SK-N-SH (cell line): ENCODE data around the gene ENTR1. TPM values are rescaled to one million over a fixed set of nuclear protein-coding genes. Genes with fewer than 3 reads are reported as not detected.

Experiments used
- CTCF ChIA-PET: fragments of 300-600, 350-600 bp; formaldehyde crosslinking; extraction: SDS; loops from one replicate; lab custom pipeline; 2021; lab: Yijun Ruan, JAX
- POLR2A ChIA-PET: fragments of 350-600 bp; sonication (Branson Sonifier 250); formaldehyde crosslinking; extraction: SDS; loops from one replicate; lab custom pipeline; 2020; ENCODE audit warnings: antibody characterized with exemption, inconsistent platforms; lab: Yijun Ruan, JAX
- DNase-seq: peaks from one replicate; pipeline ENCODE4 v3.0.0; 2012
- H2AFZ ChIP-seq: fragments of 200-600 bp; sonication (generic); 2 replicates; pipeline ENCODE4 v1.8.1; 2016; ENCODE audit warnings: antibody characterized with exemption, mild to moderate bottlenecking, low read depth
- H3F3A ChIP-seq: fragments of 200-600 bp; sonication (generic); replicated peaks from 2 replicates; pipeline ENCODE3; 2016; ENCODE audit warnings: antibody characterized with exemption, mild to moderate bottlenecking; ENCODE audit not compliant: insufficient read depth
- H3K27ac ChIP-seq, 2 experiments: fragments of 200-500 bp in 1 of 2; fragments of 200-600 bp in 1 of 2; sonication (Bioruptor generic) in 1 of 2; sonication (generic), shearing (Covaris generic) in 1 of 2; 2 replicates each; pipeline versions ENCODE4 v1.5.1 to v1.6.1; 2014 to 2016; ENCODE audit warnings: low read depth in 2 of 2, inconsistent platforms in 1 of 2, low read length in 1 of 2, mild to moderate bottlenecking in 1 of 2, mixed read lengths in 1 of 2
- H3K27me3 ChIP-seq: fragments of 200-600 bp; sonication (generic), shearing (Covaris generic); 2 replicates; pipeline ENCODE4 v1.6.1; 2016; ENCODE audit warnings: mixed run types; ENCODE audit not compliant: insufficient read depth
- H3K36me3 ChIP-seq, 2 experiments: fragments of 200-500 bp in 1 of 2; fragments of 200-600 bp in 1 of 2; sonication (Bioruptor generic) in 1 of 2; sonication (generic) in 1 of 2; replicated peaks in 1 of 2; 2 replicates each; pipeline versions ENCODE3 to v1.5.1; 2014 to 2016; ENCODE audit warnings: low read length in 1 of 2, mild to moderate bottlenecking in 1 of 2; ENCODE audit not compliant: insufficient read depth in 2 of 2, control insufficient read depth in 1 of 2
- H3K4me1 ChIP-seq, 2 experiments: fragments of 200-500 bp in 1 of 2; fragments of 200-600 bp in 1 of 2; sonication (Bioruptor generic) in 1 of 2; sonication (generic), shearing (Covaris generic) in 1 of 2; 2 replicates each; pipeline versions ENCODE4 v1.5.1 to v1.6.1; 2014 to 2016; ENCODE audit warnings: low read depth in 1 of 2, low read length in 1 of 2, mixed run types in 1 of 2; ENCODE audit not compliant: insufficient read depth in 2 of 2, control insufficient read depth in 1 of 2
- H3K4me2 ChIP-seq: fragments of 200-600 bp; sonication (generic), shearing (Covaris generic); 2 replicates; pipeline ENCODE4 v1.6.1; 2017; ENCODE audit warnings: mixed run types
- H3K4me3 ChIP-seq, 2 experiments: fragments of 200-500 bp in 1 of 2; fragments of 200-600 bp in 1 of 2; sonication (Bioruptor generic) in 1 of 2; sonication (generic), shearing (Covaris generic) in 1 of 2; 2 replicates each; pipeline versions ENCODE4 v1.5.1 to v1.8.1; 2014 to 2016; ENCODE audit warnings: low read depth in 2 of 2, inconsistent platforms in 1 of 2, low read length in 1 of 2, mild to moderate bottlenecking in 1 of 2, mixed read lengths in 1 of 2, moderate library complexity in 1 of 2
- H3K79me2 ChIP-seq: fragments of 200-600 bp; sonication (generic); 2 replicates; pipeline ENCODE4 v1.8.1; 2017; ENCODE audit warnings: mild to moderate bottlenecking; ENCODE audit not compliant: insufficient read depth
- H3K9ac ChIP-seq: fragments of 200-600 bp; sonication (generic); 2 replicates; pipeline ENCODE4 v1.6.1; 2017; ENCODE audit warnings: mixed run types
- H3K9me2 ChIP-seq: fragments of 200-600 bp; sonication (generic); 2 replicates; pipeline ENCODE4 v1.6.1; 2017; ENCODE audit warnings: mixed run types
- H3K9me3 ChIP-seq: fragments of 200-600 bp; sonication (generic); 2 replicates; pipeline ENCODE4 v1.6.1; 2017; ENCODE audit warnings: mixed run types, mild to moderate bottlenecking, moderate library complexity
- H4K20me1 ChIP-seq: fragments of 200-600 bp; sonication (generic); 2 replicates; pipeline ENCODE4 v1.6.1; 2017; ENCODE audit warnings: mild to moderate bottlenecking, mixed run types; ENCODE audit not compliant: insufficient read depth
- CHD2 ChIP-seq: fragments of 150-350 bp; IDR thresholded peaks from 2 replicates; pipeline ENCODE4 v1.6.1; 2018; ENCODE audit warnings: low read length; ENCODE audit not compliant: partially characterized antibody
- EP300 ChIP-seq, 2 experiments: IDR thresholded peaks; 2 replicates each; pipeline versions ENCODE4 v1.4.0 to v1.6.1; 2012; ENCODE audit warnings: borderline replicate concordance in 1 of 2, low read depth in 1 of 2, low read length in 1 of 2
- EZH2phosphoT487 ChIP-seq: fragments of 200-600 bp; sonication (generic); IDR thresholded peaks from 2 replicates; pipeline ENCODE4 v1.6.1; 2017; ENCODE audit warnings: low read depth, mixed run types, mild to moderate bottlenecking, antibody characterized with exemption, moderate library complexity, borderline replicate concordance
- GABPA ChIP-seq: IDR thresholded peaks from 2 replicates; pipeline ENCODE4 v1.4.0; 2012; ENCODE audit warnings: low read depth, mild to moderate bottlenecking
- JUND ChIP-seq: IDR thresholded peaks from 2 replicates; pipeline ENCODE4 v1.4.0; 2012
- MEF2A ChIP-seq: IDR thresholded peaks from 2 replicates; pipeline ENCODE4 v1.4.0; 2012; ENCODE audit warnings: low read depth, borderline replicate concordance
- RAD21 ChIP-seq: IDR thresholded peaks from 2 replicates; pipeline ENCODE4 v1.6.1; 2012; ENCODE audit warnings: mild to moderate bottlenecking, low read length
- RCOR1 ChIP-seq: fragments of 150-350 bp; IDR thresholded peaks from 2 replicates; pipeline ENCODE4 v1.6.1; 2017; ENCODE audit warnings: antibody characterized with exemption, low read length
- SIN3A ChIP-seq: IDR thresholded peaks from 2 replicates; pipeline ENCODE4 v1.6.1; 2012; ENCODE audit warnings: low read depth, mild to moderate bottlenecking, low read length, moderate library complexity, borderline replicate concordance
- TAF1 ChIP-seq: IDR thresholded peaks from 2 replicates; pipeline ENCODE4 v1.6.1; 2012; ENCODE audit warnings: low read depth, mild to moderate bottlenecking, low read length, moderate library complexity, borderline replicate concordance
- WGBS: methylation state at CpG from one replicate; pipeline ENCODE4 v1.1.6; 2017; ENCODE audit warnings: low lambda C conversion rate; 5-methylcytosine and 5-hydroxymethylcytosine counted together
- polyA plus RNA-seq, 3 experiments: library from polyadenylated mRNA; depleted of rRNA; stranded (reverse); fragments of >200 nt; gene quantifications; 2 replicates each; pipeline ENCODE4 v1.2.3, GENCODE V29; 2012
- TF ChIP-seq, protein P1 (sequence below): IDR thresholded peaks from 2 replicates; pipeline ENCODE4 v1.4.0; 2012; ENCODE audit warnings: low read depth
- TF ChIP-seq, protein P2 (sequence below): fragments of 200-600 bp; sonication (generic); IDR thresholded peaks from 2 replicates; pipeline ENCODE4 v1.6.1; 2017; ENCODE audit warnings: antibody characterized with exemption, mild to moderate bottlenecking, moderate library complexity
- TF ChIP-seq, protein P3 (sequence below): IDR thresholded peaks from 2 replicates; pipeline ENCODE4 v1.4.0; 2012; ENCODE audit warnings: low read depth, borderline replicate concordance
- TF ChIP-seq, protein P4 (sequence below): IDR thresholded peaks from 2 replicates; pipeline ENCODE4 v1.4.0; 2012; ENCODE audit warnings: low read depth, borderline replicate concordance
- TF ChIP-seq, protein P5 (sequence below): IDR thresholded peaks from 2 replicates; pipeline ENCODE4; 2012

ENTR1 gene
- polyA plus RNA-seq, 1 of the 3 experiments (the other 2 are of a cell fraction) = 71.3 TPM

DNA sequence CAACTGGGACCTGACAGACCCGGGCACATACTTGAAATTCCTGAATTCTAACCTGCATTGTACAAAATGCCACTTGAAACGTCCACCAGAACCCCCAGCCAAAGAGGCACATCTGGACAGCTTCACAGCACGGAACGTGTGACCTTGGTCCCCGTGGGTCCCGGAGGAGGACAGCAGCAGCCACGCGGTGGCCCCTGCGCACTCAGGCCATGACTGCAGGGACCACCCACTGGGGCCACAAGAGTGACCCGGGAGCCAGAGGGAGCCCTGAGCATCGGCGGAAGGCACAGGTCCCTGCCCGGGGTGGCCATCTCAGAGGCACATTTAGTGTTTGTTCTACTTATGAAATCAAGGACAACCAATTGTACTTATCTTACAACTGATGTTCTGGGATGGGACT lies 8.3 kb downstream of the ENTR1 start:
- Histone ChIP-seq H4K20me1 (peaks cover 5% of the 10 kb centered on the region; the same call in 1 of the 2 replicates), H3K4me1 (peaks cover 3 to 19% of the 10 kb centered on the region in 2 experiments; a peak in 2 of 4 replicates), H3K9ac (no peak overlapping the region), H3K9me2 (no peaks in the 10 kb centered on the region), H3K27ac (no peak overlapping the region), H2AFZ (no peak overlapping the region), H3K79me2 (peaks cover 24% of the 10 kb centered on the region), H3K27me3 (no peaks in the 10 kb centered on the region), H3K4me2 (no peak overlapping the region), H3K4me3 (no peak overlapping the region), H3K36me3 (peaks cover 18 to 65% of the 10 kb centered on the region in 2 experiments), H3K9me3 (no peaks in the 10 kb centered on the region), H3F3A (peaks cover 19% of the 10 kb centered on the region)
- no peak for DNase-seq
- 70% methylated on average over 3 of the region's 13 CpGs for WGBS
- ChIA-PET POLR2A (interaction anchor here (1.1 to 1.4 kb wide), 2 partner anchors 20 to 56 kb away, joined by 3 to 4 read pairs; no protein-coding TSS in a partner anchor), CTCF (interaction anchor here (1.8 to 6.8 kb wide), 6 partner anchors 7 to 89 kb away, joined by 7 to 42 read pairs (median 24); partner anchors contain the start of genes CARD9, DNLZ, ENTR1 and PMPCA)
- TF ChIP-seq, protein P1, sequence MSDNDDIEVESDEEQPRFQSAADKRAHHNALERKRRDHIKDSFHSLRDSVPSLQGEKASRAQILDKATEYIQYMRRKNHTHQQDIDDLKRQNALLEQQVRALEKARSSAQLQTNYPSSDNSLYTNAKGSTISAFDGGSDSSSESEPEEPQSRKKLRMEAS = no peak
- TF ChIP-seq, protein P2, sequence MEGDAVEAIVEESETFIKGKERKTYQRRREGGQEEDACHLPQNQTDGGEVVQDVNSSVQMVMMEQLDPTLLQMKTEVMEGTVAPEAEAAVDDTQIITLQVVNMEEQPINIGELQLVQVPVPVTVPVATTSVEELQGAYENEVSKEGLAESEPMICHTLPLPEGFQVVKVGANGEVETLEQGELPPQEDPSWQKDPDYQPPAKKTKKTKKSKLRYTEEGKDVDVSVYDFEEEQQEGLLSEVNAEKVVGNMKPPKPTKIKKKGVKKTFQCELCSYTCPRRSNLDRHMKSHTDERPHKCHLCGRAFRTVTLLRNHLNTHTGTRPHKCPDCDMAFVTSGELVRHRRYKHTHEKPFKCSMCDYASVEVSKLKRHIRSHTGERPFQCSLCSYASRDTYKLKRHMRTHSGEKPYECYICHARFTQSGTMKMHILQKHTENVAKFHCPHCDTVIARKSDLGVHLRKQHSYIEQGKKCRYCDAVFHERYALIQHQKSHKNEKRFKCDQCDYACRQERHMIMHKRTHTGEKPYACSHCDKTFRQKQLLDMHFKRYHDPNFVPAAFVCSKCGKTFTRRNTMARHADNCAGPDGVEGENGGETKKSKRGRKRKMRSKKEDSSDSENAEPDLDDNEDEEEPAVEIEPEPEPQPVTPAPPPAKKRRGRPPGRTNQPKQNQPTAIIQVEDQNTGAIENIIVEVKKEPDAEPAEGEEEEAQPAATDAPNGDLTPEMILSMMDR = no peak
- TF ChIP-seq SIN3A (no peak), EP300 (IDR thresholded peaks at IDR 0.05; ENCODE audit: borderline replicate concordance in 1 of 2, low read depth in 1 of 2, low read length in 1 of 2) (no peak), CHD2 (no peak), EZH2phosphoT487 (no peak), TAF1 (no peak), MEF2A (no peak), GABPA (no peak), RAD21 (no peak), RCOR1 (no peak), JUND (no peak)
- TF ChIP-seq, protein P3, sequence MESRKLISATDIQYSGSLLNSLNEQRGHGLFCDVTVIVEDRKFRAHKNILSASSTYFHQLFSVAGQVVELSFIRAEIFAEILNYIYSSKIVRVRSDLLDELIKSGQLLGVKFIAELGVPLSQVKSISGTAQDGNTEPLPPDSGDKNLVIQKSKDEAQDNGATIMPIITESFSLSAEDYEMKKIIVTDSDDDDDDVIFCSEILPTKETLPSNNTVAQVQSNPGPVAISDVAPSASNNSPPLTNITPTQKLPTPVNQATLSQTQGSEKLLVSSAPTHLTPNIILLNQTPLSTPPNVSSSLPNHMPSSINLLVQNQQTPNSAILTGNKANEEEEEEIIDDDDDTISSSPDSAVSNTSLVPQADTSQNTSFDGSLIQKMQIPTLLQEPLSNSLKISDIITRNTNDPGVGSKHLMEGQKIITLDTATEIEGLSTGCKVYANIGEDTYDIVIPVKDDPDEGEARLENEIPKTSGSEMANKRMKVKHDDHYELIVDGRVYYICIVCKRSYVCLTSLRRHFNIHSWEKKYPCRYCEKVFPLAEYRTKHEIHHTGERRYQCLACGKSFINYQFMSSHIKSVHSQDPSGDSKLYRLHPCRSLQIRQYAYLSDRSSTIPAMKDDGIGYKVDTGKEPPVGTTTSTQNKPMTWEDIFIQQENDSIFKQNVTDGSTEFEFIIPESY = no peak
- TF ChIP-seq, protein P4, sequence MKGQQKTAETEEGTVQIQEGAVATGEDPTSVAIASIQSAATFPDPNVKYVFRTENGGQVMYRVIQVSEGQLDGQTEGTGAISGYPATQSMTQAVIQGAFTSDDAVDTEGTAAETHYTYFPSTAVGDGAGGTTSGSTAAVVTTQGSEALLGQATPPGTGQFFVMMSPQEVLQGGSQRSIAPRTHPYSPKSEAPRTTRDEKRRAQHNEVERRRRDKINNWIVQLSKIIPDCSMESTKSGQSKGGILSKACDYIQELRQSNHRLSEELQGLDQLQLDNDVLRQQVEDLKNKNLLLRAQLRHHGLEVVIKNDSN = no peak
- TF ChIP-seq, protein P5, sequence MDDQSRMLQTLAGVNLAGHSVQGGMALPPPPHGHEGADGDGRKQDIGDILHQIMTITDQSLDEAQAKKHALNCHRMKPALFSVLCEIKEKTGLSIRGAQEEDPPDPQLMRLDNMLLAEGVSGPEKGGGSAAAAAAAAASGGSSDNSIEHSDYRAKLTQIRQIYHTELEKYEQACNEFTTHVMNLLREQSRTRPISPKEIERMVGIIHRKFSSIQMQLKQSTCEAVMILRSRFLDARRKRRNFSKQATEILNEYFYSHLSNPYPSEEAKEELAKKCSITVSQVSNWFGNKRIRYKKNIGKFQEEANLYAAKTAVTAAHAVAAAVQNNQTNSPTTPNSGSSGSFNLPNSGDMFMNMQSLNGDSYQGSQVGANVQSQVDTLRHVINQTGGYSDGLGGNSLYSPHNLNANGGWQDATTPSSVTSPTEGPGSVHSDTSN = no peak
